K562 (cell line): Measurements from ENCODE around the gene ABCD3. TPM values are rescaled to one million over a fixed set of nuclear protein-coding genes. Genes with fewer than 3 reads are reported as not detected.

Experiments used
- ASH1L ChIP-seq: fragments of 450-650 bp; IDR thresholded peaks from 2 replicates; pipeline ENCODE4 v1.6.1; 2018; ENCODE audit warnings: borderline replicate concordance, mild to moderate bottlenecking, low read depth; ENCODE audit not compliant: partially characterized antibody
- CTCF ChIP-seq, 3 experiments: IDR thresholded peaks in 2 of 3; conservative IDR thresholded peaks in 1 of 3; 2 replicates each; pipeline ENCODE4 v1.5.1; 2011 to 2012; ENCODE audit warnings: low read length in 3 of 3, mild to moderate bottlenecking in 3 of 3, control low read depth in 2 of 3, improper control_type of control experiment in 1 of 3, inconsistent platforms in 1 of 3, low read depth in 1 of 3, mixed read lengths in 1 of 3, moderate library complexity in 1 of 3; ENCODE audit not compliant: insufficient read depth in 2 of 3
- EWSR1 ChIP-seq: fragments of 450-650 bp; IDR thresholded peaks from 2 replicates; pipeline ENCODE4 v1.6.1; 2018; ENCODE audit warnings: borderline replicate concordance, mild to moderate bottlenecking, low read depth, moderate library complexity; ENCODE audit not compliant: partially characterized antibody
- FOS ChIP-seq: IDR thresholded peaks from 3 replicates; pipeline ENCODE4 v1.6.1; 2011; ENCODE audit not compliant: insufficient read length; ENCODE audit errors: extremely low read depth
- FOXJ2 ChIP-seq: fragments of 200-800 bp; sonication (Bioruptor generic); IDR thresholded peaks from 2 replicates; pipeline ENCODE4 v1.6.1; 2016; ENCODE audit warnings: missing genetic modification characterization, missing compliant biosample characterization
- FUS ChIP-seq: fragments of 200-400 bp; formaldehyde crosslinking; optimal IDR thresholded peaks from 2 replicates; pipeline ENCODE3; 2017; ENCODE audit warnings: low read depth, low read length
- ID3 ChIP-seq, 2 experiments: fragments of 250-450 bp in 1 of 2; fragments of 450-650 bp in 1 of 2; sonication (Bioruptor Pico) in 1 of 2; IDR thresholded peaks; 2 replicates each; pipeline versions ENCODE4 v1.6.1 to v1.8.0; 2016 to 2021; ENCODE audit warnings: mild to moderate bottlenecking in 2 of 2, moderate library complexity in 2 of 2, missing compliant biosample characterization in 1 of 2, missing genetic modification characterization in 1 of 2
- IRF1 ChIP-seq: sonication (generic); formaldehyde crosslinking; IDR thresholded peaks from 2 replicates; pipeline ENCODE4 v1.8.0; 2022; ENCODE audit warnings: missing genetic modification reagents, mild to moderate bottlenecking, borderline replicate concordance
- NFATC3 ChIP-seq: fragments of 450-650 bp; IDR thresholded peaks from 2 replicates; pipeline ENCODE4 v1.6.1; 2017; ENCODE audit warnings: mild to moderate bottlenecking
- NR1H2 ChIP-seq: sonication (generic); formaldehyde crosslinking; IDR thresholded peaks from 2 replicates; pipeline ENCODE4 v1.4.0; 2020; ENCODE audit warnings: mild to moderate bottlenecking, missing genetic modification reagents
- PHF8 ChIP-seq: fragments of 200-600 bp; sonication (generic); IDR thresholded peaks from 2 replicates; pipeline ENCODE4 v1.6.1; 2012; ENCODE audit warnings: mixed run types, mild to moderate bottlenecking, inconsistent platforms, low read length, moderate library complexity, borderline replicate concordance
- PTBP1 ChIP-seq: fragments of 200-400 bp; formaldehyde crosslinking; IDR thresholded peaks from 2 replicates; pipeline ENCODE4 v1.6.1; 2017; ENCODE audit warnings: low read depth, low read length
- RFX5 ChIP-seq: IDR thresholded peaks from 2 replicates; pipeline ENCODE4 v1.6.1; 2011; ENCODE audit warnings: low read depth, mild to moderate bottlenecking, improper control_type of control experiment, low read length
- RHOXF2B ChIP-seq: fragments of 250-450 bp; sonication (Bioruptor Pico); conservative IDR thresholded peaks from 2 replicates; pipeline ENCODE4 v1.5.1; 2021
- SMC3 ChIP-seq: conservative IDR thresholded peaks from 2 replicates; pipeline ENCODE4 v1.6.1; 2011; ENCODE audit warnings: low read depth, low read length, improper control_type of control experiment; ENCODE audit not compliant: insufficient read depth
- ZFP36 ChIP-seq: fragments of 150-350 bp; IDR thresholded peaks from 2 replicates; pipeline ENCODE4 v1.6.1; 2018; ENCODE audit warnings: low read length, low read depth; ENCODE audit not compliant: partially characterized antibody
- ZNF695 ChIP-seq: fragments of 450-650 bp; formaldehyde crosslinking; IDR thresholded peaks from 2 replicates; pipeline ENCODE4 v1.4.0; 2020; ENCODE audit warnings: mild to moderate bottlenecking, moderate library complexity
- polyA plus RNA-seq, 8 experiments: library from polyadenylated mRNA; depleted of rRNA in 4 of 8; stranded (reverse) in 5 of 8; unstranded in 3 of 8; fragments of >200 nt; fragmentation: Nextera tagmentation in 2 of 8; fragmentation: Illumina TruSeq in 1 of 8; extraction: Ambion mirVana in 2 of 8; extraction: Trizol in 1 of 8; gene quantifications; 2 replicates each; pipeline versions ENCODE4 v1.2.1 to v1.2.3, GENCODE V29; 2011 to 2014; ENCODE audit warnings: inconsistent platforms in 1 of 8, missing spikeins in 1 of 8
- total RNA-seq, 7 experiments: library from RNA; depleted of rRNA in 6 of 7; stranded (reverse); fragments of >200 nt in 6 of 7; fragmentation: Illumina TruSeq in 2 of 7; extraction: Trizol in 2 of 7; gene quantifications; 2 replicates each; pipeline versions ENCODE4 v1.2.1 to v1.2.3, GENCODE V29; 2011 to 2021; ENCODE audit warnings: low replicate concordance in 1 of 7
- TF ChIP-seq, protein P1 (sequence below): fragments of 200-800 bp; sonication (Bioruptor generic); IDR thresholded peaks from 2 replicates; pipeline ENCODE4 v1.6.1; 2017; ENCODE audit warnings: missing genetic modification characterization, missing compliant biosample characterization
- TF ChIP-seq, protein P2 (sequence below): fragments of 250-450 bp; sonication (Bioruptor Pico); IDR thresholded peaks from 2 replicates; pipeline ENCODE4 v1.8.0; 2021; ENCODE audit warnings: borderline replicate concordance, mild to moderate bottlenecking, moderate library complexity; ENCODE audit not compliant: poor library complexity, severe bottlenecking
- TF ChIP-seq, protein P3 (sequence below): fragments of 450-650 bp; formaldehyde crosslinking; IDR thresholded peaks from 2 replicates; pipeline ENCODE4 v1.4.0; 2022; ENCODE audit warnings: missing genetic modification characterization

Gene ABCD3
- total and polyA plus RNA-seq, 9 of the 15 experiments (the other 6 are each of a cell fraction or from before 2014, with no cell fraction given), result 11.0 to 30.7 (median 15.5) TPM

GRCh38 chr1:94541246-94542087, 123.3 kb downstream of the ABCD3 start, which contains the start of gene F3 (continued):
- TF ChIP-seq, protein P1, sequence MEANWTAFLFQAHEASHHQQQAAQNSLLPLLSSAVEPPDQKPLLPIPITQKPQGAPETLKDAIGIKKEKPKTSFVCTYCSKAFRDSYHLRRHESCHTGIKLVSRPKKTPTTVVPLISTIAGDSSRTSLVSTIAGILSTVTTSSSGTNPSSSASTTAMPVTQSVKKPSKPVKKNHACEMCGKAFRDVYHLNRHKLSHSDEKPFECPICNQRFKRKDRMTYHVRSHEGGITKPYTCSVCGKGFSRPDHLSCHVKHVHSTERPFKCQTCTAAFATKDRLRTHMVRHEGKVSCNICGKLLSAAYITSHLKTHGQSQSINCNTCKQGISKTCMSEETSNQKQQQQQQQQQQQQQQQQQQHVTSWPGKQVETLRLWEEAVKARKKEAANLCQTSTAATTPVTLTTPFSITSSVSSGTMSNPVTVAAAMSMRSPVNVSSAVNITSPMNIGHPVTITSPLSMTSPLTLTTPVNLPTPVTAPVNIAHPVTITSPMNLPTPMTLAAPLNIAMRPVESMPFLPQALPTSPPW (CRISPR knock-in tag), result peak; percentile 59
- TF ChIP-seq NR1H2 (CRISPR knock-in tag) (no peak), ASH1L (no peak), ZNF695 (no peak), EWSR1 (no peak), FUS (no peak), CTCF (IDR thresholded peaks at IDR 0.05 in 2 of 3, conservative IDR thresholded peaks at IDR 0.05 in 1 of 3; ENCODE audit: insufficient read depth in 2 of 3, low read depth in 1 of 3, low read length in 3 of 3) (no peak), RFX5 (no peak), SMC3 (no peak), FOS (peak; percentile 31), PTBP1 (no peak), IRF1 (CRISPR knock-in tag) (no peak), PHF8 (peak; percentile 32; the same call in 1 of the 2 replicates), ID3 (CRISPR knock-in tag; IDR thresholded peaks at IDR 0.05) (no peak), ID3 (tag; IDR thresholded peaks at IDR 0.05) (no peak), RHOXF2B (CRISPR knock-in tag) (no peak), ZFP36 (no peak), FOXJ2 (tag) (no peak), NFATC3 (no peak)
- TF ChIP-seq, protein P2, sequence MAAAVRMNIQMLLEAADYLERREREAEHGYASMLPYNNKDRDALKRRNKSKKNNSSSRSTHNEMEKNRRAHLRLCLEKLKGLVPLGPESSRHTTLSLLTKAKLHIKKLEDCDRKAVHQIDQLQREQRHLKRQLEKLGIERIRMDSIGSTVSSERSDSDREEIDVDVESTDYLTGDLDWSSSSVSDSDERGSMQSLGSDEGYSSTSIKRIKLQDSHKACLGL (CRISPR knock-in tag), result no peak
- TF ChIP-seq, protein P3, sequence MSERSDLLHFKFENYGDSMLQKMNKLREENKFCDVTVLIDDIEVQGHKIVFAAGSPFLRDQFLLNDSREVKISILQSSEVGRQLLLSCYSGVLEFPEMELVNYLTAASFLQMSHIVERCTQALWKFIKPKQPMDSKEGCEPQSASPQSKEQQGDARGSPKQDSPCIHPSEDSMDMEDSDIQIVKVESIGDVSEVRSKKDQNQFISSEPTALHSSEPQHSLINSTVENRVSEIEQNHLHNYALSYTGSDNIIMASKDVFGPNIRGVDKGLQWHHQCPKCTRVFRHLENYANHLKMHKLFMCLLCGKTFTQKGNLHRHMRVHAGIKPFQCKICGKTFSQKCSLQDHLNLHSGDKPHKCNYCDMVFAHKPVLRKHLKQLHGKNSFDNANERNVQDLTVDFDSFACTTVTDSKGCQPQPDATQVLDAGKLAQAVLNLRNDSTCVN (CRISPR knock-in tag), result no peak
